PFSK-1 (cell line): ENCODE measurements around the gene DIAPH2.

Experiments
- FOXP2 ChIP-seq: optimal IDR thresholded peaks from 2 replicates; pipeline ENCODE3; 2011; ENCODE audit warnings: borderline replicate concordance, control low read depth, inconsistent platforms; ENCODE audit not compliant: insufficient read depth; ENCODE audit errors: extremely low read length, extremely low read depth
- POLR2AphosphoS5 ChIP-seq: IDR thresholded peaks from 2 replicates; pipeline ENCODE4 v1.6.1; 2012; ENCODE audit warnings: low read depth, mild to moderate bottlenecking, control low read depth, low read length, moderate library complexity
- REST ChIP-seq, 2 experiments: IDR thresholded peaks; 2 replicates each; pipeline versions ENCODE4 v1.6.1 to v1.8.0; 2011 to 2012; ENCODE audit warnings: low read depth in 2 of 2, low read length in 2 of 2, control low read depth in 1 of 2, inconsistent platforms in 1 of 2, mild to moderate bottlenecking in 1 of 2, moderate library complexity in 1 of 2; ENCODE audit not compliant: insufficient read depth in 1 of 2
- SIN3A ChIP-seq: IDR thresholded peaks from 2 replicates; pipeline ENCODE4 v1.6.1; 2012; ENCODE audit warnings: mild to moderate bottlenecking, low read length, moderate library complexity, borderline replicate concordance; ENCODE audit not compliant: insufficient read depth
- TAF1 ChIP-seq: IDR thresholded peaks from 2 replicates; pipeline ENCODE4 v1.6.1; 2012; ENCODE audit warnings: low read length, control low read depth, borderline replicate concordance; ENCODE audit not compliant: insufficient read depth

Gene DIAPH2

GRCh38 chrX:97230948-97231347 lies 546.3 kb downstream of the DIAPH2 start:
- TF ChIP-seq POLR2AphosphoS5 (no peak), SIN3A (no peak), TAF1 (no peak), FOXP2 (no peak), REST (IDR thresholded peaks at IDR 0.05; ENCODE audit: insufficient read depth in 1 of 2, low read depth in 2 of 2, low read length in 2 of 2) (no peak)

GRCh38 chrX:97234471-97235081 lies 549.9 kb downstream of the DIAPH2 start:
- TF ChIP-seq REST (IDR thresholded peaks at IDR 0.05; ENCODE audit: insufficient read depth in 1 of 2, low read depth in 2 of 2, low read length in 2 of 2) (no peak), SIN3A (no peak), POLR2AphosphoS5 (no peak), FOXP2 (no peak), TAF1 (no peak)

GRCh38 chrX:97238632-97239031 lies 554.0 kb downstream of the DIAPH2 start:
- TF ChIP-seq TAF1 (no peak), POLR2AphosphoS5 (no peak), FOXP2 (no peak)

GRCh38 chrX:97252111-97252510 lies 567.5 kb downstream of the DIAPH2 start:
- no peak for TF ChIP-seq FOXP2
- TF ChIP-seq SIN3A = no peak
- TF ChIP-seq REST (IDR thresholded peaks at IDR 0.05; ENCODE audit: insufficient read depth in 1 of 2, low read depth in 2 of 2, low read length in 2 of 2) = no peak
- TF ChIP-seq TAF1 = no peak
- TF ChIP-seq POLR2AphosphoS5 = no peak

- TF ChIP-seq POLR2AphosphoS5 (no peak), FOXP2 (no peak), SIN3A (no peak), REST (IDR thresholded peaks at IDR 0.05; ENCODE audit: insufficient read depth in 1 of 2, low read depth in 2 of 2, low read length in 2 of 2) (no peak), TAF1 (no peak)
Observed at GRCh38 chrX:97260679-97261078, 576.0 kb downstream of the DIAPH2 start.
